A673 (cell line): Measurements from ENCODE around the gene GPR37. TPM values are rescaled to one million over a fixed set of nuclear protein-coding genes. Genes with fewer than 3 reads are reported as not detected.

Experiments
- BruUV-seq: library from RNA; stranded (reverse); fragments of 400-500 nt; replicated peaks from 2 replicates; lab custom pipeline; 2021; lab: Mats Ljungman, UMichigan
- CTCF ChIA-PET: fragments of 300-600 bp; sonication (Branson Sonifier 250); formaldehyde crosslinking; loops from one replicate; lab custom pipeline; 2022; ENCODE audit warnings: antibody characterized with exemption; lab: Charles Lee
- POLR2A ChIA-PET: fragments of 300-600 bp; sonication (Branson Sonifier 250); formaldehyde crosslinking; loops from one replicate; lab custom pipeline; 2022; ENCODE audit warnings: antibody characterized with exemption; ENCODE audit not compliant: low non-redundant PET; lab: Charles Lee
- DNase-seq: peaks from one replicate; pipeline ENCODE4 v3.0.0-alpha.2; 2015; ENCODE audit warnings: low spot score
- H3K27ac ChIP-seq: fragments of 200-600 bp; sonication (generic); 2 replicates; pipeline ENCODE4 v1.5.1; 2016; ENCODE audit warnings: mixed run types, low read depth, mild to moderate bottlenecking, mixed read lengths, antibody characterized with exemption, low read length; ENCODE audit not compliant: poor library complexity, severe bottlenecking
- H3K27me3 ChIP-seq: fragments of 200-600 bp; sonication (generic); replicated peaks from 2 replicates; pipeline ENCODE4 v1.6.1; 2017; ENCODE audit warnings: mixed run types, low read depth, mild to moderate bottlenecking, mixed read lengths, antibody characterized with exemption, low read length; ENCODE audit not compliant: insufficient read depth, poor library complexity
- H3K36me3 ChIP-seq: fragments of 200-600 bp; sonication (generic); 2 replicates; pipeline ENCODE4 v1.6.1; 2016; ENCODE audit warnings: mixed run types, mild to moderate bottlenecking, mixed read lengths, antibody characterized with exemption, low read length; ENCODE audit not compliant: insufficient read depth, poor library complexity, severe bottlenecking
- H3K4me1 ChIP-seq: fragments of 200-600 bp; sonication (generic); 2 replicates; pipeline ENCODE4 v1.6.1; 2017; ENCODE audit warnings: mixed run types, mild to moderate bottlenecking, mixed read lengths, antibody characterized with exemption, low read length; ENCODE audit not compliant: insufficient read depth, poor library complexity, severe bottlenecking
- H3K4me3 ChIP-seq: fragments of 200-600 bp; sonication (generic); 2 replicates; pipeline ENCODE4 v1.5.1; 2016; ENCODE audit warnings: low read depth, mixed run types, mild to moderate bottlenecking, mixed read lengths, low read length; ENCODE audit not compliant: poor library complexity, severe bottlenecking
- H3K9me3 ChIP-seq: fragments of 200-600 bp; sonication (generic); 2 replicates; pipeline ENCODE4 v1.6.1; 2016; ENCODE audit warnings: mixed run types, low read depth, mild to moderate bottlenecking, mixed read lengths, antibody characterized with exemption, low read length; ENCODE audit not compliant: poor library complexity, severe bottlenecking
- CTCF ChIP-seq: fragments of 300-800, 200-600 bp; sonication (generic); conservative IDR thresholded peaks from 2 replicates; pipeline ENCODE4 v1.5.1; 2017; ENCODE audit warnings: low read depth, mild to moderate bottlenecking, antibody characterized with exemption, low read length, moderate library complexity, mixed read lengths
- EZH2 ChIP-seq: fragments of 200-600 bp; sonication (generic); IDR thresholded peaks from 2 replicates; pipeline ENCODE4 v1.6.1; 2017; ENCODE audit warnings: borderline replicate concordance, low read depth, mild to moderate bottlenecking, mixed read lengths, antibody characterized with exemption, low read length; ENCODE audit not compliant: poor library complexity, severe bottlenecking
- intact Hi-C: fragments of 100-400 bp; cut with micrococcal nuclease; formaldehyde crosslinking; loops from one replicate; pipeline ENCODE4 v1.10.0; 2022; ENCODE audit not compliant: unreplicated experiment
- total RNA-seq: library from RNA; stranded (reverse); gene quantifications from 2 replicates; pipeline ENCODE4 v1.2.3, GENCODE V29; 2021

GPR37 gene
- total RNA-seq, 1 experiment from 2014 or later = 0.67 TPM

- Histone ChIP-seq H3K4me3 (no peak overlapping the region), H3K9me3 (no peaks in the 10 kb centered on the region), H3K27me3 (no peaks in the 10 kb centered on the region), H3K4me1 (no peaks in the 10 kb centered on the region), H3K36me3 (no peaks in the 10 kb centered on the region), H3K27ac (no peak overlapping the region)
- TF ChIP-seq EZH2 = no peak
- no peak for TF ChIP-seq CTCF
- POLR2A ChIA-PET = no interaction called here
- intact Hi-C loops = no loop called here
- no TSS peak for BruUV-seq
- CTCF ChIA-PET = no interaction called here
- no peak for DNase-seq
Observed at GRCh38 chr7:124738639-124739038, 27.0 kb downstream of the GPR37 start.

GRCh38 chr7:124737760-124738300 lies 27.8 kb downstream of the GPR37 start:
- DNase-seq = no peak
- H3K4me3 ChIP-seq = no peak overlapping the region
- no peaks in the 10 kb centered on the region for H3K36me3 ChIP-seq
- no peak for TF ChIP-seq CTCF
- no TSS peak for BruUV-seq
- no peaks in the 10 kb centered on the region for H3K4me1 ChIP-seq
- ChIA-PET POLR2A (no interaction called here), CTCF (no interaction called here)
- no peak overlapping the region for H3K27ac ChIP-seq
- H3K9me3 ChIP-seq = no peaks in the 10 kb centered on the region
- intact Hi-C loops = no loop called here
- no peaks in the 10 kb centered on the region for H3K27me3 ChIP-seq

GRCh38 chr7:124728610-124729009 lies 37.0 kb downstream of the GPR37 start:
- no peak for DNase-seq
- no TSS peak for BruUV-seq
- intact Hi-C loops = no loop called here
- Histone ChIP-seq H3K4me3 (no peak overlapping the region), H3K27ac (no peak overlapping the region), H3K36me3 (no peaks in the 10 kb centered on the region), H3K27me3 (no peaks in the 10 kb centered on the region), H3K4me1 (no peaks in the 10 kb centered on the region), H3K9me3 (no peaks in the 10 kb centered on the region)
- no peak for TF ChIP-seq EZH2
- no peak for TF ChIP-seq CTCF
- ChIA-PET CTCF (no interaction called here), POLR2A (no interaction called here)
